Measurements from ENCODE around the gene KCNAB1.
A peak's percentile ranks its signal among the peaks of the same experiment; 100 is the strongest.

Gene KCNAB1

DNA sequence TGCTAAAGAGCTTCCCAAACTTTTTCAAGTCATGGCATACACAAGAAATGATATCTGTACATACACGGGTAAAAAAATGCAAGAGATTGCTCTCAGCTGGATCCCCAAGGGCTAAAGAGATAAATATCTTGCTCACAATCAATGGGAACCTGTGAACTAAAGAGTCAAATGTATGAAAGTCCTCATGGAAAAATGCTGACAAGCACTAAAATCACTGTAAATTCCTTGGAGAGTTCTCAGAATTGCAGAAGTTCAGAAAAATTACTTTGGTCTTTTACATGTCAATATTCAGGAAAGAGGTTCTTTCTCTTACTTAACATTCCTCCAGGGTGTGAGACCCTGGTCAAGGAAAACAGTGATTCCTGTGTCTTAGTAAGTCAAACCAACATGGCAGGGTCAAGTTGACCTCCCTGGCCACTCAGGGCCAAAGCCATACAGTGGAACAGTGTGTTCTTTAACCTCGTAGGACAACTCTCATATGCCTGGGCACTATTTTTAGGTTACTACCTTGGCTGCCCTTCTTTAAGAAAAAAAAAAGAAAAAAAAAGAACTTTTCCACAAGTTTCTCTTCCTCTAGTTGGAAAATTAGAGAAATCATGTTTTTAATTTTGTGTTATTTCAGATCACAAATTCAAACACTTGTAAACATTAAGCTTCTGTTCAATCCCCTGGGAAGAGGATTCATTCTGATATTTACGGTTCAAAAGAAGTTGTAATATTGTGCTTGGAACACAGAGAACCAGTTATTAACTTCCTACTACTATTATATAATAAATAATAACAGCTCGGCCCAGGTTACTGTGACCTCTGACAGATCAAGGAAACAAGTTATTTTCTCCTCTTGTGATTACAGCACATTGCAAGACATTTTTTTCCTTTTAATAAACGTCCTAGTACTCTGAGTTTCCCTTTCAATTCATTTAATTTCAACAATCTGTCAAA is 422.0 kb downstream of the KCNAB1 start:
- Histone ChIP-seq H3K27me3 (ENCODE audit: control insufficient read depth, insufficient read depth, low read length) (no peaks in the 10 kb centered on the region), H3K9ac (ENCODE audit: low read length) (no peak overlapping the region), H3K36me3 (ENCODE audit: control insufficient read depth, insufficient read depth, low read length) (no peaks in the 10 kb centered on the region), H3K9me3 (ENCODE audit: control insufficient read depth, low read length) (no peaks in the 10 kb centered on the region), H3K4me3 (ENCODE audit: low read length) (no peak overlapping the region), H3K4me1 (ENCODE audit: control insufficient read depth, insufficient read depth, low read length) (no peaks in the 10 kb centered on the region)

DNA sequence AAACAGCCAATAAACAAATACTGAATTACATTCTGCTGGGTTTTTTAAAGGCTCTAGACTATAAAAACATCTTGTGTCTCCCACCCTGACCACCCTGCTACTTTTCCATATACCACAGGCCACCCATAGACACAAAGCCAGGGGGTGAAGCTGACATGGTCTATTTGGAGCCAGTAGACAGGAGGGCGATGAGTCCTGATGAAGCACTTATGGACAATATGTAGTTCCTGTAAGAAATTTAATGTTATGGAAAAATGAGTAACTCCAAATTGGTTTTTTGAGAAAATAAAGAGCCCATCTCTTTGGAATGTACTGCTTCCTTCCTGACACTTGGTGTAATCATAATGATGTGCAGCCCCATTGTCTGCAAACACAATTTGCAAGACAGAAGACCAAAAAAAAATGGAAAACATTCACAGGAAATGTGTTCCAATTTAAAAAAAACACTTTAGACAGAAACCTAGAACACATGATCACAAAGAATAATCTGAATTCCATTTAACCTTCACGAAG is 422.7 kb downstream of the KCNAB1 start:
- Histone ChIP-seq H3K4me1 (ENCODE audit: control insufficient read depth, insufficient read depth, low read length) (no peaks in the 10 kb centered on the region), H3K36me3 (ENCODE audit: control insufficient read depth, insufficient read depth, low read length) (no peaks in the 10 kb centered on the region), H3K27me3 (ENCODE audit: control insufficient read depth, insufficient read depth, low read length) (no peaks in the 10 kb centered on the region), H3K9me3 (ENCODE audit: control insufficient read depth, low read length) (no peaks in the 10 kb centered on the region), H3K4me3 (ENCODE audit: low read length) (no peak overlapping the region), H3K9ac (ENCODE audit: low read length) (no peak overlapping the region)

DNA sequence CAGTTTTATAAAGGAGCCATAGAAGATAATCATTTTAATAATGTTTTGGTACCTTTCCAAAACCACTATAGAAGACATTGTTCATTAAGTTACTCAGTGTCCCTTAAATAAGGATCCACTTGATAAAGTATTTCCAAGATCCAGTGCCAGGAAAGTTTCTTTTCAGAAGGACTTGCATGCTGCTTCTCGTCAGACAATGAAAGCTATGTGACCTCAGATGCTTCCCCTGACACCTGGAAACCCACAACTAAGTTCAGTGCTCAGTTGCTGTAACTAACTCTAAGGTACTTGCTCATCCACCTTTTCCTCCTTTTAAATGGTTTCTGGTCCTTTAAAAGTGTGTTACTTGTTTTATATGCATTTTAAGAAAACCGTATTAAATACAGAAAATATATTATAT is 427.3 kb downstream of the KCNAB1 start:
- no peak overlapping the region for H3K9ac ChIP-seq (ENCODE audit: low read length)
- H3K9me3 ChIP-seq (ENCODE audit: control insufficient read depth, low read length): no peaks in the 10 kb centered on the region
- no peaks in the 10 kb centered on the region for H3K27me3 ChIP-seq (ENCODE audit: control insufficient read depth, insufficient read depth, low read length)
- H3K4me1 ChIP-seq (ENCODE audit: control insufficient read depth, insufficient read depth, low read length): no peaks in the 10 kb centered on the region
- no peaks in the 10 kb centered on the region for H3K36me3 ChIP-seq (ENCODE audit: control insufficient read depth, insufficient read depth, low read length)
- H3K4me3 ChIP-seq (ENCODE audit: low read length): no peak overlapping the region

DNA sequence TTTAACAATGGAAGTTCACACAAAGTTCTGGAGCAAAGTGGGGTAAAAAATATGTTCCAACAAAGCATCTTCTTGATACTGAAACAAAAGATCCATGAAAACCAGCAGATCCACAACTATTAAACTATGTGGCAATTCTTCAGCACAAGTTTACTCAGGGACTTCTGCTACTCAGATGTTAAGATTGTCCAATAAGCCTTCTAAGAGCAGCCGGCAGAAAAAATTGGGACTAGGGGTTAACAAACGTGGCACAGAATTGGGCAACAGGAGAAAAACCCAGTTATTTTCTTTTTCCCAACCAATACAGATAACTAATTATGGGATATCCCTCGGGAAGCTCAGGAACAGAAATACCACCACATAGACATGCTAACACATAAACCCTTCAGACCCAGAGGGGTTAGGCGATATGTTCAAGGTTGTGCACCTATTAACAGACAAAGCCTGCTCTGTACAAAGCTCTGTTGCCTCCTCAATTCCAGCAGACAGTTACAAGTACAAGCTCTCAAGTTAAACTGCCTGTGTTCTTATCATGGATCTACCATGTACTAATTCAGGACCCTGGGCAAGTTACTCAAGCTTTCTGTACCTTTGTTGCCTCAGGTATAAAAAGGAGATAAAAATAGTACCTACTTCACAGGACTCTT is 427.8 kb downstream of the KCNAB1 start:
- no peak overlapping the region for H3K9ac ChIP-seq (ENCODE audit: low read length)
- H3K36me3 ChIP-seq (ENCODE audit: control insufficient read depth, insufficient read depth, low read length): no peaks in the 10 kb centered on the region
- no peak overlapping the region for H3K4me3 ChIP-seq (ENCODE audit: low read length)
- no peaks in the 10 kb centered on the region for H3K27me3 ChIP-seq (ENCODE audit: control insufficient read depth, insufficient read depth, low read length)
- H3K9me3 ChIP-seq (ENCODE audit: control insufficient read depth, low read length): no peaks in the 10 kb centered on the region
- peaks cover 4% of the 10 kb centered on the region for H3K4me1 ChIP-seq (ENCODE audit: control insufficient read depth, insufficient read depth, low read length)

DNA sequence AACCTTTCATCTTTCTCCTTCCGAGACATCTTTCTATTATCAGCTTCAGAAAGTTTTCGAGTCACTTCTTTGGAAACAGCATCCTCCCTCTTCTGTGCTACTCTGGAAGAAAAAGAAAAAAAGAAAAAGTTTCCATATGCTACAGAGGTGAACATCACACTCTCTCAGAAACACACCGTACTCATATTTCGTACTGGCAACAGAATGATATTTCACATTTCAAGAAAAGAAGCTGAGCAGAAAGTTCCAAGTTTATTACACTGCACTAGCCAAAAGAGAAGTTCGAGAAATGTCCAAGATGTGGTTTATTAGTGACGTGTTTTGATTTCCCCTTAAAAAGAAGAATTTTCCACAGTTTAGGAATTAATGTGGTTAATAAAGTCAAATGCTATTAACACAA is 428.5 kb downstream of the KCNAB1 start:
- H3K27me3 ChIP-seq (ENCODE audit: control insufficient read depth, insufficient read depth, low read length): no peaks in the 10 kb centered on the region
- no peak overlapping the region for H3K9ac ChIP-seq (ENCODE audit: low read length)
- no peaks in the 10 kb centered on the region for H3K36me3 ChIP-seq (ENCODE audit: control insufficient read depth, insufficient read depth, low read length)
- H3K4me1 ChIP-seq (ENCODE audit: control insufficient read depth, insufficient read depth, low read length): peaks cover 10% of the 10 kb centered on the region
- H3K9me3 ChIP-seq (ENCODE audit: control insufficient read depth, low read length): no peaks in the 10 kb centered on the region
- H3K4me3 ChIP-seq (ENCODE audit: low read length): no peak overlapping the region

DNA sequence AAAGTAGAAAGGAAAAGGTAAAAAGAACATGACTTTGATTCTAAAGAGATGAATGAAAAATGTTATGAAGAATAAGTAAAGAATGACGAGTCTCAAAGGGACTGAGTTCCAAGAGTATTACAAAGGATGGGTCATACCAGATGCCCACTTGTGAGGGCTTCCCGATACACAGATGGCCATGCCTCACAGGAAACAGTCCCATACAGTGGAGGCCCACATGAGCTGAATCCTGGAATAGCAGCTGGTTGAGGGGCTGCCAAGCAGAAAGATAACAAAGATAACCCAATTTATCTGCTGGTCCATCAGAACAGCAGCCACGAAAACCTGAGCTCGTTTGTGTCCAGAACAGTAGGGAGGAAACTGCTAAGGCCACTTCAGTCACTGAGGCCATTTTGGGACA is 430.9 kb downstream of the KCNAB1 start:
- Histone ChIP-seq H3K27me3 (ENCODE audit: control insufficient read depth, insufficient read depth, low read length) (no peaks in the 10 kb centered on the region), H3K9ac (ENCODE audit: low read length) (no peak overlapping the region), H3K4me1 (ENCODE audit: control insufficient read depth, insufficient read depth, low read length) (peaks cover 10% of the 10 kb centered on the region), H3K36me3 (ENCODE audit: control insufficient read depth, insufficient read depth, low read length) (no peaks in the 10 kb centered on the region), H3K9me3 (ENCODE audit: control insufficient read depth, low read length) (no peaks in the 10 kb centered on the region), H3K4me3 (ENCODE audit: low read length) (no peak overlapping the region)

DNA sequence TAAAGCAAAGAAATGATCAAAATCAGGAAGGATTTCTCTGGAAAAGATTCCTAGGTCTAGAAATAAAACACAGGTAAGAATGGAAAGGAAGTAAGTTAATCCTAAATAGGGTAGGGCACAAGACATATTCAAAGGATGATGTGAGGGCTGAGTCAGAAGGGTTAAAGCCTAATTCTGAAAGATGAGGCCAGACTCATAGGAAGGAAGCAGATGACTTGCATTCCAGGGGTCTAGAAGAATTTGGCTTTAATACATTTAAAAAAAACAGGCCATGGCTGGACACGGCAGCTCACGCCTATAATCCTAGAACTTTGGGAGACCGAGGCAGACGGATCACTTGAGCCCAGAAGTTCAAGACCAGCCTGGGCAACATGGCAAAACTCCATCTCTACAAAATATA is 431.4 kb downstream of the KCNAB1 start:
- H3K9me3 ChIP-seq (ENCODE audit: control insufficient read depth, low read length): no peaks in the 10 kb centered on the region
- H3K4me3 ChIP-seq (ENCODE audit: low read length): no peak overlapping the region
- no peak overlapping the region for H3K9ac ChIP-seq (ENCODE audit: low read length)
- no peaks in the 10 kb centered on the region for H3K36me3 ChIP-seq (ENCODE audit: control insufficient read depth, insufficient read depth, low read length)
- peaks cover 10% of the 10 kb centered on the region for H3K4me1 ChIP-seq (ENCODE audit: control insufficient read depth, insufficient read depth, low read length)
- no peaks in the 10 kb centered on the region for H3K27me3 ChIP-seq (ENCODE audit: control insufficient read depth, insufficient read depth, low read length)

DNA sequence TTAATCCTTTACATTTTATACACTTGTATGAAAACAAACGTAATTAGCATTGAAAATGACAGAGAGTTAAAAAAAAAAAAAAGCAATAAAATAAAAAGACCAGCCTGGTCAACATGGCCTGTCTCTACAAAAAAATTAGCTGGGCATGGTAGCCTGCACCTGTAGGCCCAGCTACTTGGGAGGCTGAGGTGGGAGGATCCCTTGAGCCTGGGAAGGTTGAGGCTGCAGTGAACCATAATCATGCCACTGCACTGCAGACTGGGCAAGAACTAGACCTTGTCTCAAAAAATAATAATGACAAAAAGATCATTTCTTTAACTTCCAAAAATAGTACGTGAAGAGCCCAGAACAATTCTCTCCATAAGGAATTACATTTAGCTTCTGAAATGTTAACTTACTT is 432.6 kb downstream of the KCNAB1 start:
- Histone ChIP-seq H3K36me3 (ENCODE audit: control insufficient read depth, insufficient read depth, low read length) (no peaks in the 10 kb centered on the region), H3K9ac (ENCODE audit: low read length) (no peak overlapping the region), H3K27me3 (ENCODE audit: control insufficient read depth, insufficient read depth, low read length) (no peaks in the 10 kb centered on the region), H3K4me1 (ENCODE audit: control insufficient read depth, insufficient read depth, low read length) (peaks cover 10% of the 10 kb centered on the region), H3K4me3 (ENCODE audit: low read length) (no peak overlapping the region), H3K9me3 (ENCODE audit: control insufficient read depth, low read length) (no peaks in the 10 kb centered on the region)

DNA sequence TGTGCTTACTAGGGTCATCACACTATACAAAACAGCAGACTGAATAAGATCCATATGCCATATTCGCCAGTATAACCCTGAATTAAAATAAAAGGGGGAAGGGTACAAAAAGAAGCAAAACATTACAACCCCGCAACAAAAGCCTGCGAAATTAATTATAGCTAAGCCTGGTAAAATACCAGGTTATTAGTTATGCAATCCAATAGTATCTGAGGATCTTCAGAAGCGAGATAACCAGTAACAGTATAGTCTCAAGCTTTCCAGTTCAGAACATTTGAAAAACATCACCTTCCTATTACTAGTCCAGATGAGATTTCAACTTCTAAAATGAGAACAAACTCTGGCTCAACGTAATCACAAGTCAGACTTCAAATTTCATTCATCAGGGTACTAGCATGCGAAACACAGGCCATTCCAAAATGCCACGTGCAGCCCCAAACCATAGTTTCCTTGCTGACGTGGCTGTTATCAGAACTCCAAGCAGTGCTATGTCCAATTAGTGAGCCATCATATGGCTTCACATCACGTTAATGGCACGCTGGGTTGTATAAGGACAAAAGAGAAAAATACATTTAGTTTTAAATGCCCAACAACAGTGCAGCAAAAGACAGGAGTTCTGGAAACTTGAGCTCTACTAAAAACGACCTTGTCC is 433.5 kb downstream of the KCNAB1 start:
- H3K36me3 ChIP-seq (ENCODE audit: control insufficient read depth, insufficient read depth, low read length): no peaks in the 10 kb centered on the region
- H3K9me3 ChIP-seq (ENCODE audit: control insufficient read depth, low read length): no peaks in the 10 kb centered on the region
- H3K4me3 ChIP-seq (ENCODE audit: low read length): peak overlapping the region; percentile 81
- H3K4me1 ChIP-seq (ENCODE audit: control insufficient read depth, insufficient read depth, low read length): peaks cover 10% of the 10 kb centered on the region
- no peaks in the 10 kb centered on the region for H3K27me3 ChIP-seq (ENCODE audit: control insufficient read depth, insufficient read depth, low read length)
- H3K9ac ChIP-seq (ENCODE audit: low read length): peak overlapping the region; percentile 83

DNA sequence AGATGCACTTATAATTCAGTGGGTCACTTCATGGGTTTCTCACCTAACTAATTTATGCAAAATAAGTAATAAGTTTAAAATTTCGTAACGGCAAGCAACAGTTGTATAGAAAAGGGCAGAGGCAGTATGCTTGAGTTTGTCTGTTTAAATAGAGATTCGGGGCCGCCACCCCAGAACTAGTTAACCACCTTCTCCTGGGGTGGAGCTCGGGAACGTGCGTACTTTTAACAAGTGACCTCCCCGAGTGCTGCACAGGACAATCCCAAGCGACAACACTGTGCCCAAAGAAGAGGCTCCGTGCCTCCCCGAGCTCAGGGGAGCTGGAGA is 434.1 kb downstream of the KCNAB1 start:
- H3K36me3 ChIP-seq (ENCODE audit: control insufficient read depth, insufficient read depth, low read length): no peaks in the 10 kb centered on the region
- H3K4me1 ChIP-seq (ENCODE audit: control insufficient read depth, insufficient read depth, low read length): peaks cover 10% of the 10 kb centered on the region
- no peaks in the 10 kb centered on the region for H3K27me3 ChIP-seq (ENCODE audit: control insufficient read depth, insufficient read depth, low read length)
- peak overlapping the region; percentile 81 for H3K4me3 ChIP-seq (ENCODE audit: low read length)
- H3K9me3 ChIP-seq (ENCODE audit: control insufficient read depth, low read length): no peaks in the 10 kb centered on the region
- peak overlapping the region; percentile 83 for H3K9ac ChIP-seq (ENCODE audit: low read length)

DNA sequence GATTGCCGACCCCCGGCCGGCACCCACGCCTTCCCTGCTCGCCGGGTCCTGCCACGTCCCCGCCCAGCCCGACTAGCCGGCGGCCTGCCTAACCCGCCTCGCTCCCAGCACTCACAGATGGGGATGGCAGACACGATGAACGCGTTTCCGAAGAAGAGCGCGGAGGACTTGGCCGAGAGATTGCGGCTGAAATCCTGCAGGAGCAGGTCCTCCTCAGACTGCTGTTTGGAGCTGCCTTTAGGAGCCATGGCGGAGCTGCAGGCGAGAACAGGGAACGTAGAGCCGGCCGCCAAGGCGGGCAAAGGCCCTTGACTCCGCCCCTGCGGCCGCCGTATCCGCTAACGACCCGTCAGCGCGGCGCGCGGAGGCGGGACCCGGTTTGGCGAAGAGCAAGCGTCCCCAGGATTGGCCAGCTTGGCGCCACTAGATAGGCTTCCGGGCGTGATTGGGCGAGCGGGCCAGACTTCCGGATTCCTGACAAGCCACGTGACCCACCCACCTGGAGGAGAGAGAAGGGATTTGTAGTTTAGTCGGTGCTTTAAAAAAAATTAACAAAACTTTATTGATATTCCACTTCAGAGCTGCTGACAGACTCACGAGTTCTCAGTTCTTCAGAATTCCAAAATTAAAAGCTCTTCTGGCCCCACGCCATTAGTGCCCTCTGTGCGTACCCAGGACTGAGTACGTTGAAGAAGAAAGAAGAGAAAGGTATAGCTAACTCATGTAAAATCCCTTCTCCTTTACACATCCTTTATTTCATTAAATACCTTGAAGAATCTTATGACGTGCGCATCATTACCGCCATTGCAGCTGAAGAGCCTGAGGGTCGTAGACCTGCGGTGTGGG is 434.7 kb downstream of the KCNAB1 start, which contains the start of gene SSR3:
SSR3 (minus strand) TSS at position 276 of the 846 bp plus-strand sequence; CDS start at position 248, 28 bp downstream.
- Histone ChIP-seq H3K9ac (ENCODE audit: low read length) (peak within 1 kb of the TSS; percentile 83), H3K27me3 (ENCODE audit: control insufficient read depth, insufficient read depth, low read length) (no peaks in the 10 kb centered on the region), H3K9me3 (ENCODE audit: control insufficient read depth, low read length) (no peaks in the 10 kb centered on the region), H3K4me1 (ENCODE audit: control insufficient read depth, insufficient read depth, low read length) (peaks cover 10% of the 10 kb centered on the region), H3K36me3 (ENCODE audit: control insufficient read depth, insufficient read depth, low read length) (no peaks in the 10 kb centered on the region), H3K4me3 (ENCODE audit: low read length) (peak within 1 kb of the TSS; percentile 81)

Measured in mucosa of stomach (tissue), 1 donor.